PC-9 (cell line): Measurements from ENCODE around the gene MAP2K2. TPM values are rescaled to one million over a fixed set of nuclear protein-coding genes. Genes with fewer than 3 reads are reported as not detected.
A peak's percentile ranks its signal among the peaks of the same experiment; 100 is the strongest.

Experiments used
- BruUV-seq: library from RNA; stranded (reverse); fragments of 400-500 nt; replicated peaks from 2 replicates; lab custom pipeline; 2021; lab: Mats Ljungman, UMichigan
- CTCF ChIA-PET: fragments of 300-600 bp; sonication (Branson Sonifier 250); formaldehyde crosslinking; loops from one replicate; lab custom pipeline; 2022; ENCODE audit warnings: antibody characterized with exemption; lab: Charles Lee
- POLR2A ChIA-PET: fragments of 300-600 bp; sonication (Branson Sonifier 250); formaldehyde crosslinking; loops from one replicate; lab custom pipeline; 2022; ENCODE audit warnings: antibody characterized with exemption; ENCODE audit not compliant: unreplicated experiment; lab: Charles Lee
- DNase-seq, 2 experiments: peaks; one replicate each; pipeline versions ENCODE4 v3.0.0 to v3.0.0-alpha.2; 2015 to 2022; ENCODE audit warnings: mixed read lengths in 1 of 2
- H2AFZ ChIP-seq: fragments of 200-600 bp; sonication (generic); 2 replicates; pipeline ENCODE4 v1.8.1; 2017; ENCODE audit warnings: antibody characterized with exemption
- H3F3A ChIP-seq: fragments of 200-600 bp; sonication (generic); 2 replicates; pipeline ENCODE4 v1.8.1; 2017; ENCODE audit warnings: antibody characterized with exemption, mild to moderate bottlenecking, low read depth; ENCODE audit not compliant: insufficient read depth
- H3K27ac ChIP-seq: fragments of 200-600 bp; sonication (generic); 2 replicates; pipeline ENCODE4 v1.6.1; 2016; ENCODE audit warnings: mixed run types
- H3K27me3 ChIP-seq: fragments of 200-600 bp; sonication (generic); 2 replicates; pipeline ENCODE4 v1.6.1; 2016; ENCODE audit warnings: low read depth, mixed run types; ENCODE audit not compliant: insufficient read depth
- H3K36me3 ChIP-seq: fragments of 200-600 bp; sonication (generic); 2 replicates; pipeline ENCODE4 v1.6.1; 2016; ENCODE audit warnings: low read depth, mixed run types
- H3K4me1 ChIP-seq: fragments of 200-600 bp; sonication (generic); replicated peaks from 2 replicates; pipeline ENCODE4 v1.6.1; 2016; ENCODE audit warnings: mixed run types; ENCODE audit not compliant: insufficient read depth
- H3K4me2 ChIP-seq: fragments of 200-600 bp; sonication (generic); 2 replicates; pipeline ENCODE4 v1.6.1; 2017; ENCODE audit warnings: mixed run types
- H3K4me3 ChIP-seq: fragments of 200-600 bp; sonication (generic); 2 replicates; pipeline ENCODE4 v1.6.1; 2016; ENCODE audit warnings: mixed run types
- H3K79me2 ChIP-seq: fragments of 200-600 bp; sonication (generic); 2 replicates; pipeline ENCODE4 v1.6.1; 2017; ENCODE audit warnings: low read depth, mixed run types
- H3K9me2 ChIP-seq: fragments of 200-600 bp; sonication (generic); 2 replicates; pipeline ENCODE4 v1.8.1; 2017; ENCODE audit warnings: mild to moderate bottlenecking; ENCODE audit not compliant: insufficient read depth
- H3K9me3 ChIP-seq: fragments of 200-600 bp; sonication (generic); 2 replicates; pipeline ENCODE4 v1.8.1; 2016; ENCODE audit warnings: low read depth; ENCODE audit not compliant: insufficient read depth
- H4K20me1 ChIP-seq: fragments of 200-600 bp; sonication (generic); 2 replicates; pipeline ENCODE4 v1.8.1; 2017; ENCODE audit not compliant: insufficient read depth
- CTCF ChIP-seq: fragments of 200-600 bp; sonication (generic); conservative IDR thresholded peaks from 2 replicates; pipeline ENCODE4 v1.6.1; 2017; ENCODE audit warnings: mixed run types, antibody characterized with exemption, mild to moderate bottlenecking, moderate library complexity
- EZH2 ChIP-seq: fragments of 200-600 bp; sonication (generic); IDR thresholded peaks from 2 replicates; pipeline ENCODE4 v1.8.0; 2017; ENCODE audit warnings: antibody characterized with exemption, low read depth
- intact Hi-C: fragments of 100-400 bp; cut with micrococcal nuclease; formaldehyde crosslinking; loops from one replicate; pipeline ENCODE4 v1.10.0; 2022; ENCODE audit not compliant: unreplicated experiment
- total RNA-seq: library from RNA; stranded (reverse); gene quantifications from 2 replicates; pipeline ENCODE4 v1.2.3, GENCODE V29; 2021

MAP2K2 gene
- total RNA-seq, 1 experiment from 2014 or later: 160 TPM

- POLR2A ChIA-PET: no interaction called here
- no peak for TF ChIP-seq EZH2
- no peak for TF ChIP-seq CTCF
- Histone ChIP-seq H3K9me2 (no peaks in the 10 kb centered on the region), H3K27ac (peak overlapping the region; percentile 80), H3K27me3 (no peaks in the 10 kb centered on the region), H3K4me3 (peak overlapping the region; percentile 43; the same call in 1 of the 2 replicates), H3F3A (peaks cover 29% of the 10 kb centered on the region; the same call in 1 of the 2 replicates), H3K9me3 (no peaks in the 10 kb centered on the region), H3K36me3 (no peaks in the 10 kb centered on the region), H4K20me1 (no peaks in the 10 kb centered on the region), H3K4me1 (peaks cover 31% of the 10 kb centered on the region), H3K4me2 (peak overlapping the region; percentile 72), H2AFZ (no peak overlapping the region), H3K79me2 (no peaks in the 10 kb centered on the region)
- CTCF ChIA-PET: no interaction called here
- intact Hi-C loops: loop anchor here (1.0 kb wide), 1 partner anchor 18 kb away; the partner anchor contains the start of gene ZBTB7A
- DNase-seq: no peak
- no TSS peak for BruUV-seq
Observed at GRCh38 chr19:4084547-4084877, 39.4 kb downstream of the MAP2K2 start.

GRCh38 chr19:4083677-4084546, 40.0 kb downstream of the MAP2K2 start:
- TF ChIP-seq CTCF (no peak), EZH2 (no peak)
- Histone ChIP-seq H3K4me1 (peaks cover 31% of the 10 kb centered on the region), H3K36me3 (no peaks in the 10 kb centered on the region), H2AFZ (no peak overlapping the region), H3K27me3 (no peaks in the 10 kb centered on the region), H3K9me3 (no peaks in the 10 kb centered on the region), H3K27ac (peak overlapping the region; percentile 80), H3K4me2 (peak overlapping the region; percentile 72), H3K79me2 (no peaks in the 10 kb centered on the region), H3F3A (peaks cover 29% of the 10 kb centered on the region; the same call in 1 of the 2 replicates), H4K20me1 (no peaks in the 10 kb centered on the region), H3K9me2 (no peaks in the 10 kb centered on the region), H3K4me3 (peak overlapping the region; percentile 43; the same call in 1 of the 2 replicates)
- CTCF ChIA-PET: no interaction called here
- DNase-seq: peak; percentile 82 to 86
- intact Hi-C loops: loop anchor here (1.0 kb wide), 1 partner anchor 18 kb away; the partner anchor contains the start of gene ZBTB7A
- BruUV-seq: no TSS peak
- POLR2A ChIA-PET: no interaction called here

- Histone ChIP-seq H4K20me1 (no peaks in the 10 kb centered on the region), H3K9me2 (no peaks in the 10 kb centered on the region), H3K79me2 (no peaks in the 10 kb centered on the region), H3K4me1 (peaks cover 31% of the 10 kb centered on the region), H3F3A (peaks cover 29% of the 10 kb centered on the region; the same call in 1 of the 2 replicates), H3K27ac (no peak overlapping the region), H3K9me3 (no peaks in the 10 kb centered on the region), H3K4me2 (no peak overlapping the region), H3K36me3 (no peaks in the 10 kb centered on the region), H3K27me3 (no peaks in the 10 kb centered on the region), H3K4me3 (no peak overlapping the region), H2AFZ (no peak overlapping the region)
- ChIA-PET CTCF (no interaction called here), POLR2A (no interaction called here)
- intact Hi-C loops: no loop called here
- BruUV-seq: no TSS peak
- no peak for DNase-seq
- no peak for TF ChIP-seq CTCF
- TF ChIP-seq EZH2: no peak
Observed at GRCh38 chr19:4082172-4082571, 41.8 kb downstream of the MAP2K2 start.
